NCI-H446 treated with DMSO at 0.1 percent for 48 hours (cell line): ENCODE data around the gene SNX32.

Experiments
- DNase-seq: peaks from one replicate; lab custom pipeline; 2025; lab: John Stamatoyannopoulos, UW

SNX32 gene

GRCh38 chr11:65868907-65869306 lies 35.1 kb downstream of the SNX32 start:
- DNase-seq = no peak

GRCh38 chr11:65869643-65870306 lies 36.0 kb downstream of the SNX32 start:
- no peak for DNase-seq

DNA sequence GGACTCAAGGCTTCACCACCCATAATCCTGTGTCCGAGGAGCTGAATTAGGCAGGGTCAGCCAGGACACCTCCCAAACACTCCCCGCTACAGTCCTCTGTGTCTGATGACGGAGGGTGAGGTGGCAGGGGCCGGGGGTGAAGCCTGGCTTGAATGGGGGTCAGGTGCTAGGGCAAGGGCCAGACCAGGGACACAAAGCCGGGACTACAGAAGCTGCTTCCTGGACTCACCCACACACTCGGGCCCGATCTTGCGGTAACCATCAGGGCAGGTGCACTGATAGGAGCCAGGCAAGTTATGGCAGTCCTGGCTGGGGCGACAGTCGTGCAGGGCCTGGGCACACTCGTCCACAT lies 36.5 kb downstream of the SNX32 start:
- no peak for DNase-seq

DNA sequence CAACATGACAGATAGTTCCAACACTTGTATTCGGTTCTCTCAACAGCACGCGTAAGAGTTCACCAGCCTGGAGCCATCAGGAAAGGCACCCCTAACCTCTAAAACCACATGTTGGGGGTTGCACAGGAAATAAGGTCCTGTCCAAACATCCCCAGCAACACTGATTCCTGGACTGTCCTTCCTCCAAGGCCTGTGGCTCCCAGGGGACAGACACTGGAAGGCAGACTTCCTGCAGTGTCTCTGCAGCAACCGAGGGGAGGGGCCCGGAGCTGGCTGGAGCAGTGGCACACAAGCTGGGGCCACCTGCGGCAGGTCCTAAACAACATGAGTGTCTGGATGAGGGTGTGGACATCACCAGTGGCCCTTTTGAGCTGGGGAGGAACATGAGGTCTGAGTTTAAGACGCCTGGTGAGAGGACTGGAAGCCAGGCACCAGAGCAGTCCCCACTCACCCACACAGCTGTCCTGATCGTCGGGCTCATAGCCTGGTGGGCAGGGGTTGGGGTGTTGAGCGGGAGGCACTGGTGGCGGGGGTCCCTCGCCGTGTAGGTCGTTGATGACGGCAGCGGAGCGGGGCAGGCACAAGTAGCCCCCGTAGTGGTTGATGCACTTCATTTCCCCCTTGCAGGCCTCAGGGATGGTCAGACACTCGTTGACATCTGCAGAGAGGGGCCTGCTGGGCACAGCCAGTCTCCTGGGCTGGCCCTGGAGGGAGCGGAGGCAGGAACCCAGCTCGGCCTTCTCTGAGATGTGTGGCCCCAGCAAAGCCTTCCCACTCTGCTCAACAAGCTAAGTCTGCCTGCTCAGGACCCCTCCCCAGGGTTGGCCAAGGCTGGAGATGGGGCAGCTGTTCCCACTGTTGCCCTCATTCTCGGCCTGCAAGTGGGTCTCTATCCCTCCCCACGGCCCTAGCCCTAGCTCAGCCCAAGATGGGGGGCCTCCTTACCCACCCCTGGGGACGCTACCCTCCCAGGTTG lies 37.2 kb downstream of the SNX32 start:
- no peak for DNase-seq

- DNase-seq = no peak
Measured at GRCh38 chr11:65871811-65872548, 38.2 kb downstream of the SNX32 start.

GRCh38 chr11:65872586-65873317 lies 39.0 kb downstream of the SNX32 start, which contains the start of gene EFEMP2:
Gene EFEMP2 (minus strand): TSS chr11:65872800. CDS start chr11:65872354, 446 bp downstream.
- no peak for DNase-seq

DNA sequence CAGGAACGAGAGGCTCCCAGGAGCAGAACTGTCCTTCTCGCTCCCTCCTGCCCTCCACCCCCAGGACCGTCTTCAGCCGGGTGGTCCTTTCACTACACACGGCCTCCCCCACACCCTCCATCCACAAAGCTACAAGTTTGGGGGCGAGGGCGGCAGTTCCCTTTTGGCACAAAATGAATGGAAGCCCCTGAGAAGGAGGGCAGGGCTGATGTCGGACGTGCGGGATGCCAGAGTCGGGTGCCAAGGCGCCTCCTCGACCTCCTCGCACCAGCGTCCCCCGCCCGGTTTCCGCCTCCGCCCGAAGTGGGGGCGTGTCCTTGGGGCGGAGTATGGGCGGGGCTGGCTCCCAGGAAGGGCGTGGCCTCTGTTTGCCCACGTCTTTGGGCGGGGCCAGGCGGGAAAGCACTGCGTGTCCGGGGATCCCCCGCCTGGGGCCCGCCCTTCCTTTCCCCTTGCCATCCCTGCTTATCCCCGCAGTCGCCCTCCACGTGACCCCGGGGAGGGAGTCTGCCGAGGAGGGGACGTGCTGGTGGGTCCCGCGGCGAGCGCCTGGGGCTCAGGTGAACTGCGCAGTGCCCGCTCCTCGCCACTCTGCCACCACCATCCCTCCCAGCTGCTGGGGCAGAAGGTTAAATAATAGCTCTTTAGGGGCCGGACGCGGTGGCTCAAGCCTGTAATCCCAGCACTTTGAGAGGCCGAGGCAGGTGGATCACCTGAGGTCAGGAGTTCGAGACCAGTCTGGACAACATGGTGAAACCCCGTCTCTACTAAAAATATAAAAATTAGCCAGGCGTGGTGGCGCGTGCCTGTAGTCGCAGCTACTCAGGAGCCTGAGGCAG lies 39.8 kb downstream of the SNX32 start:
- DNase-seq = peak; percentile 66

DNA sequence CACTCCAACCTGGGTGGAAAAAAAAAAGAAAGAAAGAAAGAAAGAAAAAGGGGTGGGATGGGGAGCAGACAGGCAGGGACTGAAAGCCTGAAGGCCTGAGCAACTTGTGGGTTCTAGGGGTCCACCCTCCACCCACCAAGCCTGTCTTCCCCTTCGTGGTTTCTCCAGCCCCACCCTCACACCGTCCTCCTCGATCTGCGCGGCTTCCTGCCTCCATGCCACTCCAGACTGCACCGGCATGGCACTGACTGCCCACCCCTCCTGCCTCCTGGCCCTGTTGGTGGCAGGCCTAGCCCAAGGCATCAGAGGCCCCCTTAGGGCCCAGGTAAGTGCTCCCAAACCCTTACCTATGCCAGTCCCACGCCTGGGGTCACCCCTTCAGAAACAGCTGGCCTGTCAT lies 45.9 kb downstream of the SNX32 start, which contains the start of gene CTSW:
Gene CTSW, plus strand, starts transcription at position 221 of the 400 bp plus-strand sequence. Its CDS starts 18 bp downstream, at position 239.
- DNase-seq = no peak

DNA sequence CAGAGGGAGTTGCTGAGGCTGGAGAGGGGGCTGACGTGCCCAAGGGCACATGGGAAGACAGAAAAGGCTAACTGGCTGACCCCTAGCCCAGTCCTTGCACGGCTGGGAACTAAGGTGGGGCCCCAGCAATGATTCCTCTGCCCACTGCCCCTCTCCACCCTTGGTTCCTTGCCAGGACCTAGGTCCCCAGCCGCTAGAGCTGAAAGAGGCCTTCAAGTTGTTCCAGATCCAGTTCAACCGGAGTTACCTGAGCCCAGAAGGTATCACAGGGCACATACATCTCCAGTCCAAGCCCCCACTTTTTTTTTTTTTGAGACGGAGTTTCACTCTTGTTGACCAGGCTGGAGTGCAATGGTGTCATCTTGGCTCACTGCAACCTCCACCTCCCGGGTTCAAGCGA lies 46.3 kb downstream of the SNX32 start:
- no peak for DNase-seq

DNA sequence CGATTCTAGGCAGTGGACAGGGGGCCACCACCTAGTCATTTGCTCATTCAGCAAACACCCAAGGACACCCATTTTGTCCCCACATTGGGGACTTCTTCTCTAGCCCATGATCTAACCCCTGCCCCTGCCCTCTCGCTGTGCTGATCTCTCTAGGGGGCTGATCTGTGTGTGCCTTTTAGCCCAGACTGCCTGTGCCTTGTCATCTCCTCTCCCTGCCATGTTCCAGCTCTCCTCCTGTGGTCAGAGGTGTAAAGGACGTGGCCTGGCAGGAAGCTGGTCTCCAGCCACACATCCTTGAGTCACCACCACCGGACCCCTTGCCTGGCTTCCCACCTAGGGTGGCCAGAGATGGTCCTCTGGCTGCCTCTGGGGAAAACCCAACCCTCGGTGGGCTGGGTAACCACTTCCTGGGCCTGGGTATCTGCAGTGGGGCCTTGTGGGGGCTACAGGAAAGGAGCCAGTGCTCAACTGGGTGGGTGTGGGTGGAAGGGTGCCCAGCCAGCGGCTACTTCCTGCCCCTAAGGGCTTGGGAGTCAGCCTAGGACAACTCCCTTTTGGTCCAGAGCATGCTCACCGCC lies 47.2 kb downstream of the SNX32 start:
- DNase-seq = no peak

- no peak for DNase-seq
Measured at GRCh38 chr11:65882120-65883057, 48.6 kb downstream of the SNX32 start.

- DNase-seq = no peak
Measured at GRCh38 chr11:65883058-65883761, 49.4 kb downstream of the SNX32 start.

GRCh38 chr11:65883786-65884715 lies 50.3 kb downstream of the SNX32 start:
- DNase-seq = no peak

GRCh38 chr11:65884716-65885092 lies 50.9 kb downstream of the SNX32 start:
- peak; percentile 38 for DNase-seq

GRCh38 chr11:65885231-65885630 lies 51.5 kb downstream of the SNX32 start:
- no peak for DNase-seq

- no peak for DNase-seq
Measured at GRCh38 chr11:65885808-65886536, 52.2 kb downstream of the SNX32 start.
